NK-92 treated with Interleukin-12 subunit alpha and Interleukin-12 subunit beta, amount 100 ng/mL, for 24 hours (cell line): Measurements from ENCODE around the gene CCDC192.
"Not testable (repeated sequence)": the region's sequence is repeated elsewhere in the genome, so short reads cannot be mapped to it uniquely, and the experiment has no call there.

Source experiments
- DNase-seq: peaks from one replicate; lab custom pipeline; 2025; lab: John Stamatoyannopoulos, UW

The CCDC192 gene

GRCh38 chr5:127702926-127703561 lies at the start of gene CCDC192:
Gene CCDC192 (plus strand): TSS chr5:127703391. CDS start chr5:127703446, 55 bp downstream.
- DNase-seq: no peak

GRCh38 chr5:127656825-127657224 lies 46.4 kb upstream of the CCDC192 start:
- no peak for DNase-seq

GRCh38 chr5:127660047-127660733 lies 43.0 kb upstream of the CCDC192 start:
- no peak for DNase-seq

- DNase-seq: no peak
Measured at GRCh38 chr5:127664093-127664492, 39.1 kb upstream of the CCDC192 start.

- DNase-seq: no peak
Measured at GRCh38 chr5:127665641-127666040, 37.5 kb upstream of the CCDC192 start.

- no peak for DNase-seq
Measured at GRCh38 chr5:127666043-127666716, 37.0 kb upstream of the CCDC192 start.

GRCh38 chr5:127667926-127668325 lies 35.3 kb upstream of the CCDC192 start:
- DNase-seq: no peak

GRCh38 chr5:127671218-127671617 lies 32.0 kb upstream of the CCDC192 start:
- DNase-seq: no peak

GRCh38 chr5:127673117-127673800 lies 29.9 kb upstream of the CCDC192 start:
- no peak for DNase-seq

GRCh38 chr5:127676951-127677350 lies 26.2 kb upstream of the CCDC192 start:
- not testable (repeated sequence) for DNase-seq

- not testable (repeated sequence) for DNase-seq
Measured at GRCh38 chr5:127679691-127680330, 23.4 kb upstream of the CCDC192 start.

GRCh38 chr5:127680595-127680994 lies 22.6 kb upstream of the CCDC192 start:
- no peak for DNase-seq

GRCh38 chr5:127683008-127683407 lies 20.2 kb upstream of the CCDC192 start:
- DNase-seq: no peak

GRCh38 chr5:127684726-127685467 lies 18.3 kb upstream of the CCDC192 start:
- no peak for DNase-seq

- DNase-seq: no peak
Measured at GRCh38 chr5:127685662-127686061, 17.5 kb upstream of the CCDC192 start.

- DNase-seq: no peak
Measured at GRCh38 chr5:127686424-127686823, 16.8 kb upstream of the CCDC192 start.

GRCh38 chr5:127694518-127695171 lies 8.5 kb upstream of the CCDC192 start:
- DNase-seq: no peak

- no peak for DNase-seq
Measured at GRCh38 chr5:127695346-127695745, 7.8 kb upstream of the CCDC192 start.

- no peak for DNase-seq
Measured at GRCh38 chr5:127696683-127697082, 6.5 kb upstream of the CCDC192 start.

- no peak for DNase-seq
Measured at GRCh38 chr5:127697894-127698600, 5.1 kb upstream of the CCDC192 start.
